ENCODE results near the gene POU5F1.

POU5F1 gene

DNA sequence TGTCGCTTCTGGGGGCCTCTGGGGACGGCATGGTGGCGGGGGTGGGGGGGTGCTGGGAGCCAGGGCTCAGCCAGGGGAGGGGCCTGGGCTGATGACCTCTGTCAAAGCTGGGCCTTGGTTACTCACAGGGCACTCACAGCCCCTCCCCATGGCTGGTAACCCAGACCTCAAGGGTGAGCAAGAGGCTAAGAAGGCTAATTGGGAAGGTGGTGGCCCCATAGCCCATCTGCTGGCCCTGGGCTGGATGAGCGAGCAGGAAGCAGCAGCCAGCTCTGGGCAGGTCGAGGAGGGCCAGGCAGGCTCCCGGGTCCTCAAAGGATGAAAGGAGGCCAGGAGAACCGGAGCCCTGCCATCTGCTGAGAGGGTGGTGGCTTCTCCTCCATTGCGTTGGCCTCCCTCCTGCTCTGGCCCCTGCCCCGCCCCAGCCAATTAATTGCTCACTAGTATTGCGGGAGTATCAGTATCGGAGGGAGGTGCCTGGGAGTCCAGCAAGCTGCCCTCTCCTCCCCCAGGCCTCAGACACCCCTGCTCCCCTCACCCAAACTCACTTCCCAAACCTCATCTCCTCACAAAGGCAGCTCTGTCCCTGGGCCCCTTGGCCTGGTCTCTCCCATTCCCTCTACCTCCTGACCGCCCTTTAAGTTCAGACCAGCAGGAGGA lies 49.2 kb downstream of the POU5F1 start:
- in situ Hi-C loops (cut with MboI; ENCODE audit: low pct_unique_long_range_greater_than_20kb, low sequenced_read_pairs, unreplicated experiment), result no loop called here
- DNase-seq (ENCODE audit: low spot score), result no peak
- TF ChIP-seq, protein P1, sequence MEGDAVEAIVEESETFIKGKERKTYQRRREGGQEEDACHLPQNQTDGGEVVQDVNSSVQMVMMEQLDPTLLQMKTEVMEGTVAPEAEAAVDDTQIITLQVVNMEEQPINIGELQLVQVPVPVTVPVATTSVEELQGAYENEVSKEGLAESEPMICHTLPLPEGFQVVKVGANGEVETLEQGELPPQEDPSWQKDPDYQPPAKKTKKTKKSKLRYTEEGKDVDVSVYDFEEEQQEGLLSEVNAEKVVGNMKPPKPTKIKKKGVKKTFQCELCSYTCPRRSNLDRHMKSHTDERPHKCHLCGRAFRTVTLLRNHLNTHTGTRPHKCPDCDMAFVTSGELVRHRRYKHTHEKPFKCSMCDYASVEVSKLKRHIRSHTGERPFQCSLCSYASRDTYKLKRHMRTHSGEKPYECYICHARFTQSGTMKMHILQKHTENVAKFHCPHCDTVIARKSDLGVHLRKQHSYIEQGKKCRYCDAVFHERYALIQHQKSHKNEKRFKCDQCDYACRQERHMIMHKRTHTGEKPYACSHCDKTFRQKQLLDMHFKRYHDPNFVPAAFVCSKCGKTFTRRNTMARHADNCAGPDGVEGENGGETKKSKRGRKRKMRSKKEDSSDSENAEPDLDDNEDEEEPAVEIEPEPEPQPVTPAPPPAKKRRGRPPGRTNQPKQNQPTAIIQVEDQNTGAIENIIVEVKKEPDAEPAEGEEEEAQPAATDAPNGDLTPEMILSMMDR (IDR thresholded peaks at IDR 0.05; ENCODE audit: extremely low read depth, insufficient read depth, missing control alignments), result no peak

DNA sequence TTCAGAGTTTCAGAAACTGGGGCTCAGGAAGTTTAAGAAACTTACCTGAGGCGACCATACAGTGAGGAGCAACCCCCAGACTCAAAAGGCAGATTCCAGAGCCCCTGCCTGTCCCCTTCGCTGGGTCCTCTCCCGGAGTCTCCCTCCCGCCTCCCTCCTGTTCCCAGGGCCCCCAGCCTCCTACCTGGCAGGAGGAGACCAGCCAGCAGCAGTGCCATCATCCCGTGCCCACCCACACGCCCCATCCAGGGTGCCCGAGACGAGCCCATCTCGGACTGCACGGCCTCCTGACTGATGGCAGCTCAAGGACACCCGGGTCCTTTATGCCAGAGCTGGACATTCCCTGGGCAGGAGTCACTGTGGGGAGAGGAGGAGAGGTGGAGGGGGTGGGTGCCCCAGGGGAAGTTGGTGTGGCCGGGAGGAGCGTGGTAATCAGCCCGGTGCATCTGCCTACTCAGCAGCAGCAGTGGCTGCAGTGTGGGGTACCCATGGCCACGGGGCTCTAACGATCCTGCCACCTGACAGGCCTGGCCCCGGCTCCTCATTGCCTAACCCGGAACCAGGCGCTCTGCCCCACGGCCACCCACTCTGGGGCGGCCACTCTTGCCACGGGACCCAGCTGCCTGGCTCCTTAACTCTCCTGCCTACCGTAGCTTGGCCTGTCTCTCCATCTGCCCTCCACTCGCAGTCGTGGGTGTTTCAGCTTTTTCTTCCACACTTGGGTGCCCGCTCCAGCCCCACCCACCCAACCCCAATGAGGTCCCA lies 50.1 kb downstream of the POU5F1 start, which contains the start of gene CDSN:
TSS of gene CDSN (minus strand) at position 296 of the 765 bp plus-strand sequence. CDS start at position 269, 27 bp downstream.
- no peak for DNase-seq (ENCODE audit: low spot score)
- in situ Hi-C loops (cut with MboI; ENCODE audit: low pct_unique_long_range_greater_than_20kb, low sequenced_read_pairs, unreplicated experiment), result no loop called here
- TF ChIP-seq, protein P1 (IDR thresholded peaks at IDR 0.05; ENCODE audit: extremely low read depth, insufficient read depth, missing control alignments), result no peak

GRCh38 chr6:31118178-31118577 lies 52.3 kb downstream of the POU5F1 start:
- TF ChIP-seq, protein P1 (IDR thresholded peaks at IDR 0.05; ENCODE audit: extremely low read depth, insufficient read depth, missing control alignments), result no peak
- in situ Hi-C loops (cut with MboI; ENCODE audit: low pct_unique_long_range_greater_than_20kb, low sequenced_read_pairs, unreplicated experiment), result no loop called here
- no peak for DNase-seq (ENCODE audit: low spot score)

- TF ChIP-seq, protein P1 (IDR thresholded peaks at IDR 0.05; ENCODE audit: extremely low read depth, insufficient read depth, missing control alignments), result no peak
- DNase-seq (ENCODE audit: low spot score), result no peak
- in situ Hi-C loops (cut with MboI; ENCODE audit: low pct_unique_long_range_greater_than_20kb, low sequenced_read_pairs, unreplicated experiment), result no loop called here
These were observed 53.7 kb downstream of the POU5F1 start for GRCh38 chr6:31116661-31117385.

GRCh38 chr6:31115941-31116560 lies 54.4 kb downstream of the POU5F1 start:
- in situ Hi-C loops (cut with MboI; ENCODE audit: low pct_unique_long_range_greater_than_20kb, low sequenced_read_pairs, unreplicated experiment), result no loop called here
- TF ChIP-seq, protein P1 (IDR thresholded peaks at IDR 0.05; ENCODE audit: extremely low read depth, insufficient read depth, missing control alignments), result no peak
- DNase-seq (ENCODE audit: low spot score), result no peak

All from GM13977 (cell line).